ENCODE data around the gene RSPH6A. TPM values are rescaled to one million over a fixed set of nuclear protein-coding genes. Genes with fewer than 3 reads are reported as not detected.

Gene RSPH6A
- total and polyA plus RNA-seq, 2 of the 13 experiments (the other 11 are each of a cell fraction or from before 2014, with no cell fraction given), result 0.07 TPM; not detected in 1

DNA sequence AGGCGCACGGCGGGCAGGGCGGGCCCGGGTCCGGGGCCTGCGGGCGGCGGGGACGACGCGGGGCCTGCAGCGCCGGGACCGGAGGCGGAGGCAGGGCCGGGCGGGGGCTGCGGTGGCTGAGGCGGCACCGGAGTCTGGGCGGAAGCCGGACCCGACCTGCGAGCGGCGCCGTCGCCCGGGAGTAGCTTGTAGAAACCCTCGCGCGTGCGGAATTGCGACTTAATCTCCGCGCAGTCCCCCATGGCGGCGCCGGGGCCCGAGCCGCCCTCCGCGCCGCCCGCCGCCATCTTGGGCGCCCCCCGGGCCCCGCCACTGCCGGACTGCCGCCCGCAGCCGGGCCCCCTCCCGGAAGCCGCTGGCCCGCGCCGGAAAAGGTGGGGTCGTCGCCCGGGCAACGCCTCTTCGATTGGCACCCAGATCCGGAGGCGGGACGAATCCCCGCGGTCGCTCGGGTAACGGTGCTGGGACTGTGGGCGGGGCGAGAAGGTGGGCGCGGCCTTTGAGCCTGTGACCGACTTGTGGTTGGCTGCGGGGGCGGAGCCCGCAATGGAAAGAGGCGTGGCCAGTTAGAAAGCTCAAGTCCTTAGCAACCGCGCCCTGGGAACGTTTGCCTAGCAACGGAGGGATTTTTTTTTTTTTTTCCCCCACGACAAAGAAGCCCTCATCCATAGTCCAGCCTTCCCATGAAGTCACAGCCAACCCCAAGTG is 22.5 kb downstream of the RSPH6A start, which contains the start of gene DMWD (continued):
- TF ChIP-seq KDM6A (CRISPR knock-in tag; IDR thresholded peaks at IDR 0.05; ENCODE audit: low read depth) (no peak), ZNF484 (CRISPR knock-in tag; IDR thresholded peaks at IDR 0.05; ENCODE audit: borderline replicate concordance, low read depth) (no peak), RNF2 (conservative IDR thresholded peaks at IDR 0.05; ENCODE audit: low read depth) (no peak), ZNF136 (CRISPR knock-in tag; IDR thresholded peaks at IDR 0.05; ENCODE audit: low read depth) (no peak), ZBTB8A (CRISPR knock-in tag; IDR thresholded peaks at IDR 0.05; ENCODE audit: borderline replicate concordance, low read depth) (no peak), ZNF75D (CRISPR knock-in tag; IDR thresholded peaks at IDR 0.05; ENCODE audit: borderline replicate concordance) (no peak)
- TF ChIP-seq, protein P1, sequence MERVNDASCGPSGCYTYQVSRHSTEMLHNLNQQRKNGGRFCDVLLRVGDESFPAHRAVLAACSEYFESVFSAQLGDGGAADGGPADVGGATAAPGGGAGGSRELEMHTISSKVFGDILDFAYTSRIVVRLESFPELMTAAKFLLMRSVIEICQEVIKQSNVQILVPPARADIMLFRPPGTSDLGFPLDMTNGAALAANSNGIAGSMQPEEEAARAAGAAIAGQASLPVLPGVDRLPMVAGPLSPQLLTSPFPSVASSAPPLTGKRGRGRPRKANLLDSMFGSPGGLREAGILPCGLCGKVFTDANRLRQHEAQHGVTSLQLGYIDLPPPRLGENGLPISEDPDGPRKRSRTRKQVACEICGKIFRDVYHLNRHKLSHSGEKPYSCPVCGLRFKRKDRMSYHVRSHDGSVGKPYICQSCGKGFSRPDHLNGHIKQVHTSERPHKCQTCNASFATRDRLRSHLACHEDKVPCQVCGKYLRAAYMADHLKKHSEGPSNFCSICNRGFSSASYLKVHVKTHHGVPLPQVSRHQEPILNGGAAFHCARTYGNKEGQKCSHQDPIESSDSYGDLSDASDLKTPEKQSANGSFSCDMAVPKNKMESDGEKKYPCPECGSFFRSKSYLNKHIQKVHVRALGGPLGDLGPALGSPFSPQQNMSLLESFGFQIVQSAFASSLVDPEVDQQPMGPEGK (CRISPR knock-in tag; IDR thresholded peaks at IDR 0.05), result peak; percentile 78
- TF ChIP-seq, protein P2, sequence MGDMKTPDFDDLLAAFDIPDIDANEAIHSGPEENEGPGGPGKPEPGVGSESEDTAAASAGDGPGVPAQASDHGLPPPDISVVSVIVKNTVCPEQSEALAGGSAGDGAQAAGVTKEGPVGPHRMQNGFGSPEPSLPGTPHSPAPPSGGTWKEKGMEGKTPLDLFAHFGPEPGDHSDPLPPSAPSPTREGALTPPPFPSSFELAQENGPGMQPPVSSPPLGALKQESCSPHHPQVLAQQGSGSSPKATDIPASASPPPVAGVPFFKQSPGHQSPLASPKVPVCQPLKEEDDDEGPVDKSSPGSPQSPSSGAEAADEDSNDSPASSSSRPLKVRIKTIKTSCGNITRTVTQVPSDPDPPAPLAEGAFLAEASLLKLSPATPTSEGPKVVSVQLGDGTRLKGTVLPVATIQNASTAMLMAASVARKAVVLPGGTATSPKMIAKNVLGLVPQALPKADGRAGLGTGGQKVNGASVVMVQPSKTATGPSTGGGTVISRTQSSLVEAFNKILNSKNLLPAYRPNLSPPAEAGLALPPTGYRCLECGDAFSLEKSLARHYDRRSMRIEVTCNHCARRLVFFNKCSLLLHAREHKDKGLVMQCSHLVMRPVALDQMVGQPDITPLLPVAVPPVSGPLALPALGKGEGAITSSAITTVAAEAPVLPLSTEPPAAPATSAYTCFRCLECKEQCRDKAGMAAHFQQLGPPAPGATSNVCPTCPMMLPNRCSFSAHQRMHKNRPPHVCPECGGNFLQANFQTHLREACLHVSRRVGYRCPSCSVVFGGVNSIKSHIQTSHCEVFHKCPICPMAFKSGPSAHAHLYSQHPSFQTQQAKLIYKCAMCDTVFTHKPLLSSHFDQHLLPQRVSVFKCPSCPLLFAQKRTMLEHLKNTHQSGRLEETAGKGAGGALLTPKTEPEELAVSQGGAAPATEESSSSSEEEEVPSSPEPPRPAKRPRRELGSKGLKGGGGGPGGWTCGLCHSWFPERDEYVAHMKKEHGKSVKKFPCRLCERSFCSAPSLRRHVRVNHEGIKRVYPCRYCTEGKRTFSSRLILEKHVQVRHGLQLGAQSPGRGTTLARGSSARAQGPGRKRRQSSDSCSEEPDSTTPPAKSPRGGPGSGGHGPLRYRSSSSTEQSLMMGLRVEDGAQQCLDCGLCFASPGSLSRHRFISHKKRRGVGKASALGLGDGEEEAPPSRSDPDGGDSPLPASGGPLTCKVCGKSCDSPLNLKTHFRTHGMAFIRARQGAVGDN (CRISPR knock-in tag; IDR thresholded peaks at IDR 0.05), result peak; percentile 26; the same call in 1 of the 2 replicates
- TF ChIP-seq, protein P3, sequence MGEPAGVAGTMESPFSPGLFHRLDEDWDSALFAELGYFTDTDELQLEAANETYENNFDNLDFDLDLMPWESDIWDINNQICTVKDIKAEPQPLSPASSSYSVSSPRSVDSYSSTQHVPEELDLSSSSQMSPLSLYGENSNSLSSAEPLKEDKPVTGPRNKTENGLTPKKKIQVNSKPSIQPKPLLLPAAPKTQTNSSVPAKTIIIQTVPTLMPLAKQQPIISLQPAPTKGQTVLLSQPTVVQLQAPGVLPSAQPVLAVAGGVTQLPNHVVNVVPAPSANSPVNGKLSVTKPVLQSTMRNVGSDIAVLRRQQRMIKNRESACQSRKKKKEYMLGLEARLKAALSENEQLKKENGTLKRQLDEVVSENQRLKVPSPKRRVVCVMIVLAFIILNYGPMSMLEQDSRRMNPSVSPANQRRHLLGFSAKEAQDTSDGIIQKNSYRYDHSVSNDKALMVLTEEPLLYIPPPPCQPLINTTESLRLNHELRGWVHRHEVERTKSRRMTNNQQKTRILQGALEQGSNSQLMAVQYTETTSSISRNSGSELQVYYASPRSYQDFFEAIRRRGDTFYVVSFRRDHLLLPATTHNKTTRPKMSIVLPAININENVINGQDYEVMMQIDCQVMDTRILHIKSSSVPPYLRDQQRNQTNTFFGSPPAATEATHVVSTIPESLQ (CRISPR knock-in tag; conservative IDR thresholded peaks at IDR 0.05), result no peak
- TF ChIP-seq, protein P4, sequence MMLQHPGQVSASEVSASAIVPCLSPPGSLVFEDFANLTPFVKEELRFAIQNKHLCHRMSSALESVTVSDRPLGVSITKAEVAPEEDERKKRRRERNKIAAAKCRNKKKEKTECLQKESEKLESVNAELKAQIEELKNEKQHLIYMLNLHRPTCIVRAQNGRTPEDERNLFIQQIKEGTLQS (CRISPR knock-in tag; IDR thresholded peaks at IDR 0.05), result no peak
- TF ChIP-seq, protein P5, sequence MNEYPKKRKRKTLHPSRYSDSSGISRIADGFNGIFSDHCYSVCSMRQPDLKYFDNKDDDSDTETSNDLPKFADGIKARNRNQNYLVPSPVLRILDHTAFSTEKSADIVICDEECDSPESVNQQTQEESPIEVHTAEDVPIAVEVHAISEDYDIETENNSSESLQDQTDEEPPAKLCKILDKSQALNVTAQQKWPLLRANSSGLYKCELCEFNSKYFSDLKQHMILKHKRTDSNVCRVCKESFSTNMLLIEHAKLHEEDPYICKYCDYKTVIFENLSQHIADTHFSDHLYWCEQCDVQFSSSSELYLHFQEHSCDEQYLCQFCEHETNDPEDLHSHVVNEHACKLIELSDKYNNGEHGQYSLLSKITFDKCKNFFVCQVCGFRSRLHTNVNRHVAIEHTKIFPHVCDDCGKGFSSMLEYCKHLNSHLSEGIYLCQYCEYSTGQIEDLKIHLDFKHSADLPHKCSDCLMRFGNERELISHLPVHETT (CRISPR knock-in tag; conservative IDR thresholded peaks at IDR 0.05), result no peak; the same call in 1 of the 2 replicates
- TF ChIP-seq, protein P6, sequence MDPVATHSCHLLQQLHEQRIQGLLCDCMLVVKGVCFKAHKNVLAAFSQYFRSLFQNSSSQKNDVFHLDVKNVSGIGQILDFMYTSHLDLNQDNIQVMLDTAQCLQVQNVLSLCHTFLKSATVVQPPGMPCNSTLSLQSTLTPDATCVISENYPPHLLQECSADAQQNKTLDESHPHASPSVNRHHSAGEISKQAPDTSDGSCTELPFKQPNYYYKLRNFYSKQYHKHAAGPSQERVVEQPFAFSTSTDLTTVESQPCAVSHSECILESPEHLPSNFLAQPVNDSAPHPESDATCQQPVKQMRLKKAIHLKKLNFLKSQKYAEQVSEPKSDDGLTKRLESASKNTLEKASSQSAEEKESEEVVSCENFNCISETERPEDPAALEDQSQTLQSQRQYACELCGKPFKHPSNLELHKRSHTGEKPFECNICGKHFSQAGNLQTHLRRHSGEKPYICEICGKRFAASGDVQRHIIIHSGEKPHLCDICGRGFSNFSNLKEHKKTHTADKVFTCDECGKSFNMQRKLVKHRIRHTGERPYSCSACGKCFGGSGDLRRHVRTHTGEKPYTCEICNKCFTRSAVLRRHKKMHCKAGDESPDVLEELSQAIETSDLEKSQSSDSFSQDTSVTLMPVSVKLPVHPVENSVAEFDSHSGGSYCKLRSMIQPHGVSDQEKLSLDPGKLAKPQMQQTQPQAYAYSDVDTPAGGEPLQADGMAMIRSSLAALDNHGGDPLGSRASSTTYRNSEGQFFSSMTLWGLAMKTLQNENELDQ (CRISPR knock-in tag; IDR thresholded peaks at IDR 0.05; ENCODE audit: borderline replicate concordance), result no peak
- TF ChIP-seq, protein P7, sequence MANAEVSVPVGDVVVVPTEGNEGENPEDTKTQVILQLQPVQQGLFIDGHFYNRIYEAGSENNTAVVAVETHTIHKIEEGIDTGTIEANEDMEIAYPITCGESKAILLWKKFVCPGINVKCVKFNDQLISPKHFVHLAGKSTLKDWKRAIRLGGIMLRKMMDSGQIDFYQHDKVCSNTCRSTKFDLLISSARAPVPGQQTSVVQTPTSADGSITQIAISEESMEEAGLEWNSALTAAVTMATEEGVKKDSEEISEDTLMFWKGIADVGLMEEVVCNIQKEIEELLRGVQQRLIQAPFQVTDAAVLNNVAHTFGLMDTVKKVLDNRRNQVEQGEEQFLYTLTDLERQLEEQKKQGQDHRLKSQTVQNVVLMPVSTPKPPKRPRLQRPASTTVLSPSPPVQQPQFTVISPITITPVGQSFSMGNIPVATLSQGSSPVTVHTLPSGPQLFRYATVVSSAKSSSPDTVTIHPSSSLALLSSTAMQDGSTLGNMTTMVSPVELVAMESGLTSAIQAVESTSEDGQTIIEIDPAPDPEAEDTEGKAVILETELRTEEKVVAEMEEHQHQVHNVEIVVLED (CRISPR knock-in tag; IDR thresholded peaks at IDR 0.05; ENCODE audit: borderline replicate concordance), result 0 out of 2 replicates have a peak, but pooled peaks have one; percentile 37

Data from HepG2 (cell line).